Amniotic stem cell (primary cell): Measurements from ENCODE around the gene CABLES1.
A peak's percentile ranks its signal among the peaks of the same experiment; 100 is the strongest.
"Not testable (repeated sequence)": the region's sequence is repeated elsewhere in the genome, so short reads cannot be mapped to it uniquely, and the experiment has no call there.

ENCODE experiments used
- DNase-seq: peaks from one replicate; lab custom pipeline; 2025; lab: John Stamatoyannopoulos, UW

The CABLES1 gene

DNA sequence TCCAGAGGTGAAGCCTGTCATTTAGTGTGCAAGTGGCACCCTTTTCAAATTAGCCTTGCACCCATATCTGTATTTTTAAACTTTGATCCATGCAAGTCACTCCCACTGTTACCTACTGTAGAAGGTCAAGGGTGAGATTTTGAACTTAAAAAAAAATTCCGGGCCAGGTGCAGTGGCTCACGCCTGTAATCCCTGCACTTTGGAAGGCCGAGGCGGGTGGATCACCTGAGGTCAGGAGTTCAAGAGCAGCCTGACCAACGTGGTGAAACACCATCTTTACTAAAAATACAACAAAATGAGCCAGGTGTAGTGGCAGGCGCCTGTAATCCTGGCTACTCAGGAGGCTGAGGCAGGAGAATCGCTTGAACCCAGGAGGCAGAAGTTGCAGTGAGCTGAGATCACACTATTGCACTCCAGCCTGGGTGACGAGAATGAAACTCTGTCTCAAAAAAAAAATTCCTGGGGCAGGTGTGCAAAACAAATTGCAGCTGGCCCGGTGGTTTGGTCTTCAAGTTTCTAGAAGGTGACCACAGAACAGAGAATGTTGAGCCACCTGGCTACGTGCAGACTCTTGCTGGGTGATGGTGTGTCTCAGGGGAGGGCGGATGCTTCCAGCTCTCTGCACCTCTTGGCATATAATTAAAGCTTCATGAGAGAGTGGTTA, 106.7 kb downstream of the CABLES1 start:
- not testable (repeated sequence) for DNase-seq

DNA sequence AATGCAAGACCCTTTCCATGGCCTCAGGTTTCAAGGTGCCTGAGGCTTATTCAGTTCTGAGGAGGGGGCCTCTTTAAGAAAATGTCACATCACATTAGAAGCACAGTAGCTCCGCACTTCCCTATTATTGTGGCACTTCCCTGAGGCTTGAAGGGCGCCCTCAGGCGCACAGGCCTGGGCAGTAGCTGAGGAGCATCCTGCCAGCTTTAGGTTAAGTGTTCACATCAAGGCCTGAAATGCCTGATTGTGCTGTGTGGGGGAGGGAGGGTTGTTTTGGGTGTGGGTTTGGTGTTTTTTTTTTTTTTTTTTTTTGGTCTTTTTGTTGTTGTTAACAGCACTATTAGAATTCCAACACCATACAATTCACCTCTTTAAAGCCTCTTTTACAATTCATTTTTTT, 107.9 kb downstream of the CABLES1 start:
- DNase-seq = no peak

DNA sequence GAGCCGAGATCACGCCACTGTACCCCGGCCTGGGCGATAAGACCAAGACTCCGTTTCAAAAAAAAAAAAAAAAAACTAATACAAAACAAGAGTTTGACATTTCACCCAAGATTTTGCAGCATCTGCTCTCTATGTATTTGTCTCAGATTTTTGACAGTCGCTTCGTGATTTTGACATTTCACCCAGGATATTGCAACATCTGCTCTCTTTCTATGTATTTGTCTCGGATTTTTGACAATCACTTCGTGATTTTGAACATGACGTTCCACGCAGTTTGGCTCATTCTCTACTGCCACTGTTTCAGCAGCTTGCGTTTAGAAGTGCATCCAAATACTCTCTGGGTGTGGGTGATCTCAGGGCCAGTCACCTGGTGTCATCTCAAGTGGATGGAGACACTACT, 108.5 kb downstream of the CABLES1 start:
- DNase-seq = no peak

DNA sequence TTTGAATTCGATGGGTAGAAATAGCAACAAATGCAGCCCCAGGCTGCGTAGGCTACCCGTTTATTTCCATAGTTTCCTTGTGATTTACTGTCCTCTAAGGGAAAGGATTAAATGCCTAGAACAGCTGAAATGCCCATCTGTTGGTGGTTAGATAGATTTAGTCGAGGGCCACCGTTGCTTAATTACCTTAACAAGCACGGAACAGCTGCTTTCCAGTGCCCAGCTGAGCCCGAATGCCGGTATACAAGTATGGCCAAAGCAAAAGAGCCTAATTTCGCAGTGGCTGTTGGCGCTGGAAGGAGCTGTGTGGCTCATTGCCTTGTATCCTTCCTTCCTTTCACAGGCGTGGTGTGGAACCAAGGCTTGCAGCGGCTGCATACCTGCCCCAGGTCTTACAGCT, 109.1 kb downstream of the CABLES1 start:
- DNase-seq = no peak

DNA sequence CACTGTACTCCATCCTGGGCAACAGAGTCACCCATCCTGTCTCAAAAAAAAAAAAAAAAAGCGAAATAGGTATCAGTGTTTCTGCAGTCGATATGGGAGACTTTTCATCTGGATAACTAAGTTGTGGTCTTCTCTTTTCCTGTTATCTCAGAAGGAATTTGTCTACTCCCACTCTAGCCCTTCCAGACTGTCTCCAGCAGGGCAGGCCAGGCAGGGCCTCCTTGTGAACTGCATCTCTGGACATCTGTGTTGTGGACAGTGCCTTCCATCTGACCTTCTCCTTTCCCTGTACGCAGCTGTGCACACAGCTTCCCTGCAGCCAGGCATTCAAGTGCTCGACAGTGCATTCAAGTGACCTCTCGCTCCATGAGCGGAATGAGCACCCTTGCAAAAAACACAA, 110.2 kb downstream of the CABLES1 start:
- no peak for DNase-seq

DNA sequence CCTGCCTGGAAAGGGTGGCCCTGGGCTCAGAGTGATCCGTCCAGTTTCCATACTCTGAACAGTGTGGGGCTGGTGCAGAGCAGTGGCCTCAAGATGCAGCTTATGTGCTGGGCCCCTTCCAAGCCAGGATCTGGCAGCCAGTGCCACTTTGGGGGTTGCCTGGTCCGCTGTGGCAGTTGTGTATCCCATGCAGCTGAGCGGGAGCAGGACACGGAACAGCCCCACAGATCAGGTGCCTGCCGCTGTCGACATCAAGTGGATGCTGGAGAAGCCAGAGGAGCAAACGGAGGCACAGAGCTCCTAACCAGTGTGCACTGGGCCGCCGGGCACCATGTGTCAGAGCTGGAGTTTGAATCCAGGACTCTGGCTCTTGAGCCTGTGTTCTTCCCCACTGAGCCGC, 112.0 kb downstream of the CABLES1 start:
- DNase-seq = no peak

DNA sequence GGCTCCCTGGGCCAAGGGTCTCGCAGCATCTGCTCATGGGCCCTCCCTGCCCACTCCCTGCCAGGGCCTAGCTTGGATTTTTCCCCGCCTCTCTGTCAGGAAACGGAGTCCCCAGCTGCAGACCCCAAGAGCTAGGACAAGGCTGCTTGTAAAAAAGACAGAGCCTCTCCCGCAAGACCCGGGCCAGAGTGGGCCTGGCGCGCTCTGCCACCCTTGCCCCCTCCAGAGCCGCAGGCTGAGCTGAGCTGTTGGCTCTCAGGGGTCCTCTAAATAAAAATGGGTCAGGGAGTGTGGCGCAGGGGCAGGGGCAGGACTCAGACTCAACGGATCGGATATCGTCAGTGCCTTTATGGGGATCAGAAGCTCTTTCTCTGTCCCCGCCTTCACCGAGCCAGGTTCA, 112.6 kb downstream of the CABLES1 start:
- no peak for DNase-seq

DNA sequence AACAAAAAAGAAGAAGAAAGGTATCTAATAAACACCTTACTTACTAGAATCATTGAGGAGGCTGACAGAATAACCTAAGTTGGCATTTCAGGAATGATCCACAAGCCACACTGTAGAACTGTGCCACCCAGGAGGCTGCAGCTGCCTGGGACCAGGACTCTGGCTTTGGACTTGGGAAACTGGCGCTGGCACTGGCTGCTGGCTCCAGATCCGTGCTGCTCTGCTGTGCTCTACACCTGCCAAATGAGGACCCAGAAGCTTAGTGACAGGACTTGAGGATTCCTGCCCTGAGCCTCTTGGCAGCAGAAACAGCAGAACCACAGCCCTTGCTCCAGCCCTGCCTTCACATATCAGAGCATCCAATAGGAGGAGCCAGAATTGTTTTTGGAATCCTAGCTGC, 113.5 kb downstream of the CABLES1 start:
- DNase-seq = no peak

DNA sequence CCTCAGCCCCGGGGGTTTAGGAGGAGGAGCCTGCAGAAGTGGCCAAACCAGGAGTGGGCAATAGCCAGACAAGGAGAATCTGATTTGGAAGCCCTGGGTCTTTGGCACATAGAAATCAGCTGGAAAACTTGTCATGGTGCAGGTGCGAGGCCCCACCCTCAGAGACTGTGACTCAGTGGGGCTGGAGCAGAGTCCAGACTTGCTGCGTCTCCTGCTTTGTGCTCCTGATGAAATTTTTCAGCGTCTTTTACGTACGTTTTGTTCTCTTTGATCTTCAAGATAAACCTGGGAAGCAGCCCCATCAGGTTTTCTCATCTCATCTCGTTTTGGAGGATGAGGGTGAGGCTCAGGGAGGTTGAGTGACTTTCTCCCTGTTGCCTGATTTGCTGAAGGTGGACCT, 114.1 kb downstream of the CABLES1 start:
- no peak for DNase-seq

DNA sequence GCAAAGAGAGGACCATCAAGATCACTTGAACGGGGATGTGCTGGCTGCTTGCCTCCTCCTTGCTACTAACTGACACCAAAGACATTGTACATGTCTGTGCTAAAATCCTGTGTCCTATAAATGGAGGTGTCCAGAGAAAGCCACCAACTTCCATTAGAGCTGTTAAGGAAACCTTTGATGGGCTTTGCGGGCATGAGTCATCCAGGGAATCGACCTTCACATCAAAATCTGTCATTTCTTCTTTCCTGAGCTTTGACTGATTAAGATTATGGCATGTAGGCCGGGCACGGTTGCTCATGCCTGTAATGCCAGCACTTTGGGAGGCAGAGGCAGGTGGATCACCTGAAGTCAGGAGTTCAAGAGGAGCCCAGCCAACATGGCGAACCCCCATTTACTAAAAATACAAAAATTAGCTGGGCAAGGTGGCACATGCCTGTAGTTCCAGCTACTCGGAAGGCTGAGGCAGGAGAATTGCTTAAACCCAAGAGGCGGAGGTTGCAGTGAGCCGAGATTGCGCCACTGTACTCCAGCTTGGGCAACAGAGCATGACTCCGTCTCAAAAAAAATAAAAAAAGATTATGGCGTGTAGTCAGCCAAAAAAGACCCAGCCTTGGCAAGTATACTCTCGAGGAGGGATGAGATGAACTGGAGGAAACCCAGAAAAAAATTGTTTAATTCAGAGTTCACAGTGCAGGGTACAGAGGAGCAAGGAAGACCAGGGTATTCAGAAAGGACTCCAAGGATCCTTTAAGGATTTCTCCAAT, 115.8 kb downstream of the CABLES1 start:
- DNase-seq = no peak

DNA sequence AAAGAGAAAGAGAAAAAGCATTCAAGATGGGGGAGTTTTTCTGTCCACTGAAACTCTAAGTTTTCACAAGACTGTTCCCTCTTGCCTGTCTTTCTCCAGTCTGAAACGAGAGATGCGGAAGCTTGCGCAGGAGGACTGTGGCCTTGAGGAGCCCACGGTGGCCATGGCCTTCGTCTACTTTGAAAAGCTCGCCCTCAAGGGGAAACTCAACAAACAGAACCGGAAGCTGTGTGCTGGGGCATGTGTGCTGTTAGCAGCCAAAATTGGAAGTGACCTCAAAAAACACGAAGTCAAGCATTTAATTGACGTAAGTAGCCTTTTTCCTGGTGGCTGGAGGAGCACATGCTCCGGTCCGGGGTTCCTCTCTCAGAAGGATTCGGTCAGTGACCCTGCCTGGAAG, 118.3 kb downstream of the CABLES1 start:
- DNase-seq = no peak

DNA sequence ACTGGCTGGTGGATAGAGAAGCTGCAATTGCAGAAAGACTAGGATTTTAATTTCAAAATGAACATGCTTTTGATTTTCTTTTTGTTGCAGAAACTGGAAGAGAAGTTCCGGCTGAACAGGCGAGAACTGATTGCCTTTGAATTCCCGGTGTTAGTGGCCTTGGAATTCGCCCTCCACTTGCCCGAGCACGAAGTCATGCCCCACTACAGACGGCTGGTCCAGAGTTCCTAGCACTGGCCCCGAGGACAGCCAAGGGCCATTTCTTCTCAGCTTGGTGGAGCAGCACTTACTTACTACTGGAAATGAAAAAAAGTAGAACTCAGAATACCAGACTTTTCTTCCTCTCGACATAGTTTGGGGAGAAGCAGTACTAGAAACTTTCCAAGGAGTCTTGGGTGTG, 121.9 kb downstream of the CABLES1 start:
- DNase-seq = no peak

DNA sequence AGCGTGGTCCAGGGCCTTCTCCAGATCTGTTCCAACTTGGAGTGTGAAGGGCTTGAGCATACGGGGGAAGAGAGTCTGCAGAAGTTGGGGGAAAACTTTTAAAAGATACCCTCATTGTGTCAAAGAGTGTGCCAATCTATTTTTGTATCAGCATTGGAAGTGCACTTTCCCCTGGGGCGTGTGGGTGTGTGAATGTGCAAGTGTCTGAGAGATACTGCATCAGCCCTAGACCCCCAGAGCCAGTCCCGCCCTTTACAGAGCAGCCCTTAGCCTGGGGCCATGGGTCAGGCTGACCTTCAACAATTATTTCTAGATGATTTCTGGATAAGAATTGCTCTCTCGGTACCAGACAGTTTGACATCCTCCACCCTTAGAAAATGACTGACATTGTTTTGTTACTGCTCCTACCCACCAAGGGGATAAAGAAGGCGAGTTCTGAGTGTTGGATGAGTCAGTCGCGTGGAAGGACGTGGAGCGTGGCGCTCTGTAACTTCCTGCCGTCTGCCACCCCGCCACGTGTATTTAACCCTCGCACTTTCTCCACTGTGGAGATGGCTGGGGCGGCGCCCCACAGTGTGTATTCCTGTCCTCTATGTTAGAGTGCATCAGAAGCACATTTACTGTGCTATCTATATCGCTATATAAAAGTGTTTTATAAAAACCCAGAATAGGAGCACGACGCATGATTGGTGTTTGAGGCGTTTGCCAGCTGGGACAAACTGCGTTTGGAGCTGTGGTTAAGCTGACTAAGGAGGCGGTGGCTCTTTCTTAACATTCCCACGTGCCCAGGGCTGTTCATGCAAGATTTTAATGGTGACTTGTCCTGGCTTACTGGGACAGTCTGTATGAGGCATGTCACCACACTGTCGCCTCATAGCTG, 122.6 kb downstream of the CABLES1 start:
- DNase-seq = no peak

DNA sequence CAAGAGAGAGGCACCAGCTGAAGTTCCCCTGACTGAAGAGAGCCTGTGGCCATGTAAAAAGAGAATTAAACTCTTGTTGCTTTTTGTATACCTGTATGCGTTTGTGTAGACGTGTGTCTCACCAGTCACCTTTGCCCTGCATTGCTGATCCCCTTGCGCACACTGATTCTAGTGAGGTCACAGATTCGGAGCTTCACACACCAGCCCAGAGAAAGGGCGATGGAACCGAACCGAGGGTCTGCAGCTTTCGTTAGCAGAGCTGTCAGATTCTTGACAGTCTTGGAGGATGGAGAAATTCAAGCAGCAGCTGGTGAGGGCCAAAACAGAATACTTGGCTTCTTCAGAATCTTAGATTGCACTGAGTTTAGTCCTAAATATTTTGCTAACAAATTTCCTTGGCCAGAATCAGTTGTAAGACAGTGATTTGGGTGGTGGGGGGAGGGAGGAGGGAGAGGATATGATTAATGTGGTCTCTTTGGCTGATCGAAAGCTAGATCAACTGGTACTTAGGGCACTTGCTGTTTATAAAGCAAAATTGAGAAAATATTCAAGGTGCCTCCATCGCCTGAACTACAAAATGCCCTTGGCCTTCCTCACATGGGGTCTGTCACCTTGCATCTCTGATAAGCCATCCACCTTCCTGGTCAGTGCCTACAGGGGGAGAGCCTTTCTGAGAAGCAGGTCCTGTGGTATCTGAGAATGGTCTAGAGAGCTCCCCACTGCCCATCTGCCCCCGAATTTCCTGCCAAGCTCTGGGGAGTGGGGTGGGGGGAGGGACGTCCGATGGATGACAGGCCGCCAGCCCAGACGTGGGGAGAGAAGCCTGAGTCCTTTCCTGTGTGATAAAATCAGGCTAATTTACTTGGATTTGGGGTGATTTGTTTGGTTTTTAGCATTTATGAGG, 123.5 kb downstream of the CABLES1 start:
- DNase-seq = no peak

DNA sequence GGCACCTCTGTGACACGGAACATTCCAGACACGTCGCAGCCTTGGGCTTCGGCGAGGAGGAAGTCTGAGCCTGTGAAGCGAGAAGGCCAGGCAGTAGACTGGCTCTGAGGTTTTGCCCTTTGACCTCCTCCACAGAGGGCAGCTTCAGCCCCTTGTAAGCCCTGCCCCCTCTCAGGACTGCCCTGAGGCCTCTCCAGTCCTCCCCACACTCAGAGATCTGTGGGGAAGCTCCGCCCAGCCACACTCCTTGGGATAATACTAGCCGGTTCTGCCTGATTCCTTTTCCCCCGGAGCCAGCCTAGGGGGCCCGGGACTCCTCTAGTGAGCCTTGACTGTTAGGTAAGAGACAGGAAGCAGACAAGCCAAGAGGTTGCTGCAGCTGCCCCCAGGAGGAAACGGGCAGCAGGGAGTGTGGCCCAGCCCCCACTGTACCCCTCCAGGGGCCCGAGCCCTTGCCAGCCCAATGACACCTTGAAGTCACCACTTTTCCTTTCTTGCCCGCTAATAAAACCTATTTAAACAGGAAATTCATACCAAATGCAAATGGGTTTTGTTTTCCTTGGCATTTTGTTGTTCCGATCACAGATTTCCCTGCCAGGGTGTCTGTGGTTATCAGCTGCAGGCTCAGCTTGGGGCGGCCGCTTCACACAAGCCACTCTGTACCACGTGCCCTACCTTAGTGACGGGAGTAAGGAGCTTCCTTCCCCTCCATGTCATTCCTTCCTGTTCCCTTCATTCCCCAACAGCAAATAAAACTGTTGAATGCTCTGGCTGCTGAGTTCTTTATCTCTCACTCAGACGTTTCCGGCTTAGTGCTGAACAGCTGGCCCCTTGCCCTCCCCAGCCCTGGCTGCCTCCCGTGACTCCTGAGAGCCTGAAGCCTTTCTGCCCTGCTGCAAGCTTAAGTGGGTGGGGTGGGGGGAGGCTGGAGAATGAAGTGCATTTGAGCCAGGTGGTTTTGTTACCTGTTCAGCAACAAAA, 124.7 kb downstream of the CABLES1 start:
- DNase-seq = peak; percentile 26

DNA sequence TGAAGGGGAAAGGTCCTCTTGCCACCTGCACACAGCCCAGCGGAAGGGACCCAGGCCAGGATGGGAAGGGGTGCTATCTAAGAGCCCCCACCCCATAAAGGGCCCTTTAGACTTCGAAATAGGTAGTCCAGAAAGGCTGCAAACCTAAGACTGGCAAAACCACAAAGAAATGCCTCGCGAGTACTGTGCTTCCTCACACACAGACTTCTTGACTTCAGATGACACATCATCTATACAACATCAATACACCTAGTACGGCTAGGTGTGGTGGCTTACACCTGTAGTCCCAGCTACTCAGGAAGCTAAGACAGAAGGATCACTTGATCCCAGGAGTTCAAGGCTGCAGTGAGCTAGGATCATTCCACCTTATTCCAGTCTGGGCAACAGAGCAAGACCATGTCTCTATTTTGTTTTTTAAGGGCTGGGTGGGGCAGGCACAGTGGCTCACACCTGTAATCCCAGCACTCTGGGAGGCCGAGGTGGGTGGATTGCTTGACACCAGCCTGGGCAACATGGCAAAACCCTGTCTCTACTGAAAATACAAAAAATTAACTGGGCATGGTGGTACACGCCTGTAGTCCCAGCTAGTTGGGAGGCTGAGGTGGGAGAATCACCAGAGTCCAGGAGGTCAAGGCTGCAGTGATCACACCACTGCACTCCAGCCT, 125.8 kb downstream of the CABLES1 start:
- DNase-seq = no peak

DNA sequence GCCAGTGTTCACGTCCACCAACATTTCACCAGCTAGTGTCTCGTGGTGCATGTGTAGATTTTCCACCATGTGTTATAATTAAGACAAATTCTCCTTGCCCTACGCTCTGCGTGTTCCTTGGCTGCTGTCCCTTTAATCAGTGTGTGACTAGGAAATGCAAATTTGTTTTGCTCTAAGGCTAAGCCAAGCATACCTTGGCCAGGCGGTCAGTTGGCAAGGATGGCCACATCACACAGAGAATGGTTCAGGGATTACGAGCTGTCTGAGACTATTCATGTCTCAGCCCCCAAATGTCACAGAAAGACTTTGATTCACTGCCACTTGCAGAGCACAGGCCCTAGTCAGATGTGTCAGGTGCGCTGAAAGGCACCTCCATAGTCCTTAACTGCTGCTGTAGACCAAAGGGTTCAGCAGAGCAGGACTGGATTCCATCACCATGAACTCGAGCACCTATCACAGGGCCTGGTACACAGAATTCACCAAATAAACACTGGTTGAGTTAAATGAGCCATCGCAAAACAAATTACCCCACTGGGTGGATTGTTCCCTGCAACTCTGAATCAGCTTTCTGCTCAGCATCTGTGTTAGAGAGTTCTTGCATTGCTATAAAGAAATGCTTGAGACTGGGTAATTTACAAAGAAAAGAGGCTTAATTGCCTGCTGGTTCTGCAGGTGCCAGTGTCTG, 128.4 kb downstream of the CABLES1 start:
- no peak for DNase-seq

DNA sequence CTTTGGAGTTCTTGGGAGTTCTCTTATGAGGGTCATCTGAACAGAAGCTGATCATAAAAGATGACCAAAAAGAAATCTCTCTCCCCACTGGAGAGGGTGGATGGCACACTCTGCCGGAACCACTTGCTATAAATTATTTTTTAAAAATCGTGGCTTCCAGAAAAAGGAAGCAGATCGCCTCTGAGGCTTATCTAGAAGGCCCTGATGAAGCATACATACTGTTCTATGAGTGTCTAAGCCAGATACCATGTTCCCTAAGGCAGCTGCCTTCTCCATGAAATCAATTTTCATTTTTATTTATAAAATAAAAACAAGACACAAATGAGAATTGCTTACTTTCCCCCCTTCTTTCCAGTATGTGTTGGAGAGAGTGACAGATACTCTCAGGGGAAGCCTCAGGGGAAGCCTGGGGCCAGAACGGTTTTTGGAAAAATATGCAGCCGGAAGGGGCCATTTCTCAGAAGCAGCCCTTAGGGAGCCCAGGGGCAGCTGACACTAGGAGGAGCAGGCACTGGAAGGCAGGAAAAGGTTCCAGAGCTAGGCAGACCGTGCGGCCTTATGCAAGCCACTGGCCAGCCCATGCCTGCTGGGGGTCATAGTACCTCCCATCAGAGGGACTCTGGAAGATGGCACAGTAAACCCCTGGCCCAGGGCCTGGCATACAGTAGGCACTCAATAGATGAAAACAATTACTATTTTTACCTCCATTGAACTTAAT, 130.6 kb downstream of the CABLES1 start:
- no peak for DNase-seq
